ENCODE measurements around the gene KCTD10.
"Not testable (repeated sequence)": the region's sequence is repeated elsewhere in the genome, so short reads cannot be mapped to it uniquely, and the experiment has no call there.

Gene KCTD10

DNA sequence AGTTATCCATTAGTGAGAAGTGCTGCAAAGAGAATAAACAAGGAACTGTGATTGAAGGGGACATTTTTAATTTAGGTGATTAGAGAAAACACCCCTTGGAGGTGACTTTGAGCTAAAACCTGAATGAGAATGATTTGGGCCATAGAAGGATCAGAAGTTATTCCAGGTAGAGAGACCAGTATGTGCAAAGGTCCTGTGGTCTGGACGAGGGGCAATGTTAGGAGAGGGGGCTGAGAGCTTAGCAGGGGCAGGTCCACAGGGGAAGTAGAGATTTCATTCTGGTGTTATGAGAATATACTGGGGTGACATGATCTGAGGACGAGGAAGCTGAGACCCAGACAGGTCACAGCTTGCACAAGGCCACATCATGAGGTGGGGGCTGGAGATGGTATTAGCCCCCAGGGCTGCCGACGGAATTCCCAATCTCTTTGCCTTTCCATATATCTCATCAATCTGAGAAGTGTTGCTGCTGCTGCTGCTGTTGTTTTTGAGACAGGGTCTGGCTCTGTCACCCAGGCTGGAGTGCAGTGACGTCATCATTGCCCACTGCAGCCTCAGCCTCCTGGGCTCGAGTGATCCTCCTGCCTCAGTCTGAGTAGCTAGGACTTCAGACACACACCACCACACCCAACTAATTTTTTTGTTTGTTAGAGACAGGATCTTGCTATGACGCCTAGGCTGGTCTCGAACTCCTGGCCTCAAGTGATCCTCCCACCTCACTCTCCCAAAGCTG is 55.6 kb downstream of the KCTD10 start:
- TF ChIP-seq, protein P1, sequence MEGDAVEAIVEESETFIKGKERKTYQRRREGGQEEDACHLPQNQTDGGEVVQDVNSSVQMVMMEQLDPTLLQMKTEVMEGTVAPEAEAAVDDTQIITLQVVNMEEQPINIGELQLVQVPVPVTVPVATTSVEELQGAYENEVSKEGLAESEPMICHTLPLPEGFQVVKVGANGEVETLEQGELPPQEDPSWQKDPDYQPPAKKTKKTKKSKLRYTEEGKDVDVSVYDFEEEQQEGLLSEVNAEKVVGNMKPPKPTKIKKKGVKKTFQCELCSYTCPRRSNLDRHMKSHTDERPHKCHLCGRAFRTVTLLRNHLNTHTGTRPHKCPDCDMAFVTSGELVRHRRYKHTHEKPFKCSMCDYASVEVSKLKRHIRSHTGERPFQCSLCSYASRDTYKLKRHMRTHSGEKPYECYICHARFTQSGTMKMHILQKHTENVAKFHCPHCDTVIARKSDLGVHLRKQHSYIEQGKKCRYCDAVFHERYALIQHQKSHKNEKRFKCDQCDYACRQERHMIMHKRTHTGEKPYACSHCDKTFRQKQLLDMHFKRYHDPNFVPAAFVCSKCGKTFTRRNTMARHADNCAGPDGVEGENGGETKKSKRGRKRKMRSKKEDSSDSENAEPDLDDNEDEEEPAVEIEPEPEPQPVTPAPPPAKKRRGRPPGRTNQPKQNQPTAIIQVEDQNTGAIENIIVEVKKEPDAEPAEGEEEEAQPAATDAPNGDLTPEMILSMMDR (IDR thresholded peaks at IDR 0.05; ENCODE audit: low read depth, low read length), result no peak

DNA sequence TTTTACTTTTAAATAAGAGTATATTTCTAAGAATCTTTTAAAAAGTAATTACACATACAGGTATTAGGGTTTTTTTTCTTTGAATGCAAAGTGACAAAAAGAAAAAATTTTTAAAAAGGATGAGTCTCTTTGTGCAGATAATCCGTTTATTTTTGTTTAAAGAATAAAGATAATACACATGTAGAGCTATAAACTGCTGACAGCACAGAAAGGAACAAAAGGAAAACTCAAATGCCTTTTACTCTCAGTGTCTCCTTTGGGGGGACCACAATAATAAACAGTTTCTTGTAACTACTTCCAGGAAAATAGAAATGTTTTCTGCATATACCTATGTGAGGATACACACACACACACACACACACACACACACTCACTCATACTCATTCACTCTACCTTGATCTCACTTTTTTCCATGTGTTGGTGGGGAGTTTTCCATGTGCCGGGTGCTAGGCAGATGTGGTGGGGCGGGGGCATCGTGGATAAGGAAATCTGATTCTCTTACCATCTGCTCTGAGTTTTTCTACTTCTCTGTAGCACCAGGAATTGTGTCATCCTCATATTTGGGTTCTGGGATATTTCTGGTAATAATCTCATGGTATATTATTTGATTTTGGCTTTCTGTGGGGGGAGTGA is 58.1 kb downstream of the KCTD10 start:
- in situ Hi-C loops (cut with HindIII; ENCODE audit: low sequenced_read_pairs), result no loop called here
- no peak overlapping the region for H3K4me3 ChIP-seq (ENCODE audit: low read depth, low read length)

More for the DNA sequence above, 55.6 kb downstream of the KCTD10 start:
- H3K4me3 ChIP-seq (ENCODE audit: low read depth, low read length), result no peak overlapping the region
- DNase-seq (ENCODE audit: low read depth, low spot score), result no peak
- in situ Hi-C loops (cut with HindIII; ENCODE audit: low sequenced_read_pairs), result no loop called here

DNA sequence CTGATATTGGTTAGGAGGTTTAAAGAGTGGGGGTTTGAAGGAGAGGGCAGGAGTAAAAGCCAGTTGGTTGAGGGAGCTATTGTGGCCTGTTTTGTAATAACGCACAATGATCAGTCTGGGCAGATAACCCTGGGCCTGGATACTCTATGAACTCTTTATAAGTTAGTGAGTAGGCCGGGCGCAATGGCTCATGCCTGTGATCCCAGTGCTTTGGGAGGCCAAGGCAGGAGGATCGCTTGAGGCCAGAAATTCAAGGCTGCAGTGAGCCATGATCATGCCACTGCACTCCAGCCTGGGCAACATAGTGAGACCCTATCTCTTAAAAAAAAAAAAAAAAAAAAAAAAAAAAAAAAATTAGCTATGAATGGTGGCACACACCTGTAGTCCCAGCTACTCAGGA is 71.0 kb downstream of the KCTD10 start:
- DNase-seq (ENCODE audit: low read depth, low spot score); H3K4me3 ChIP-seq (ENCODE audit: low read depth, low read length); in situ Hi-C loops (cut with HindIII; ENCODE audit: low sequenced_read_pairs): not testable (repeated sequence)

More for the DNA sequence above, 58.1 kb downstream of the KCTD10 start:
- TF ChIP-seq, protein P1 (IDR thresholded peaks at IDR 0.05; ENCODE audit: low read depth, low read length), result no peak
- no peak for DNase-seq (ENCODE audit: low read depth, low spot score)

DNA sequence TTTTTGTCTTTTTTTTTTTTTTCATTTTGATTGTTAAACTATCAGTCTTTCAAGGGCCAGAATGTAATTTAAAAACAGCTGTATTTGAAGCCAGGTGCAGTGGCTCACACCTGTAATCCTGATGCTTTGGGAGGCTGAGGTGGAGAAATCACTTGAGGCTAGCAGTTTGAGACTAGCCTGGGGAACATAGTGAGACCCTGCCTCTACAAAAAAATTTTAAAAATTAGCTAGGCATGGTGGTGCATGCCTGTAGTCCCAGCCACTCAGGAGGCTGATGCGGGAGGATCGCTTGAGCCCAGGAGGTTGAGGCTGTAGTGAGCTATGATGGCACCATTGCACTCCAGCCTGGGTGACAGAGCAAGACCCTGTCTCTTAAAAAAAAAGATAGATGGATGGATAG is 72.3 kb downstream of the KCTD10 start:
- H3K4me3 ChIP-seq (ENCODE audit: low read depth, low read length); DNase-seq (ENCODE audit: low read depth, low spot score); in situ Hi-C loops (cut with HindIII; ENCODE audit: low sequenced_read_pairs): not testable (repeated sequence)
